K562 (cell line): Measurements from ENCODE around the gene WAS. TPM values are rescaled to one million over a fixed set of nuclear protein-coding genes. Genes with fewer than 3 reads are reported as not detected.

Source experiments
- ARID3A ChIP-seq: IDR thresholded peaks from 2 replicates; pipeline ENCODE4 v1.6.1; 2012; ENCODE audit warnings: low read depth, low read length, improper control_type of control experiment, borderline replicate concordance
- BMI1 ChIP-seq: fragments of 150-350 bp; IDR thresholded peaks from 2 replicates; pipeline ENCODE4 v1.6.1; 2014; ENCODE audit warnings: low read length
- DDX20 ChIP-seq: fragments of 450-650 bp; IDR thresholded peaks from 2 replicates; pipeline ENCODE4 v1.6.1; 2016; ENCODE audit warnings: missing genetic modification characterization, low read depth, mild to moderate bottlenecking, missing compliant biosample characterization, moderate library complexity
- GTF2E2 ChIP-seq: fragments of 200-800 bp; sonication (Bioruptor generic); IDR thresholded peaks from 2 replicates; pipeline ENCODE4 v1.6.1; 2016; ENCODE audit warnings: missing genetic modification characterization, missing compliant biosample characterization
- HMBOX1 ChIP-seq: sonication (generic); IDR thresholded peaks from 2 replicates; pipeline ENCODE4 v1.6.1; 2016
- HNRNPK ChIP-seq: fragments of 200-400 bp; formaldehyde crosslinking; IDR thresholded peaks from one replicate; pipeline ENCODE4 v1.6.1; 2018; ENCODE audit warnings: mild to moderate bottlenecking, low read depth, low read length; ENCODE audit not compliant: poor library complexity, severe bottlenecking
- HSF4 ChIP-seq: fragments of 250-450 bp; sonication (Bioruptor Pico); IDR thresholded peaks from 2 replicates; pipeline ENCODE4 v2.1.2; 2022; ENCODE audit warnings: mild to moderate bottlenecking, moderate library complexity, borderline replicate concordance
- ID3 ChIP-seq, 2 experiments: fragments of 250-450 bp in 1 of 2; fragments of 450-650 bp in 1 of 2; sonication (Bioruptor Pico) in 1 of 2; IDR thresholded peaks; 2 replicates each; pipeline versions ENCODE4 v1.6.1 to v1.8.0; 2016 to 2021; ENCODE audit warnings: mild to moderate bottlenecking in 2 of 2, moderate library complexity in 2 of 2, missing compliant biosample characterization in 1 of 2, missing genetic modification characterization in 1 of 2
- MECOM ChIP-seq: fragments of 250-450 bp; sonication (Bioruptor Pico); IDR thresholded peaks from 2 replicates; pipeline ENCODE4 v1.8.0; 2022; ENCODE audit warnings: inconsistent platforms
- NCOA4 ChIP-seq: fragments of 450-650 bp; IDR thresholded peaks from 2 replicates; pipeline ENCODE4 v1.6.1; 2018; ENCODE audit warnings: mild to moderate bottlenecking; ENCODE audit not compliant: partially characterized antibody
- NEUROD1 ChIP-seq: fragments of 150-350 bp; IDR thresholded peaks from 2 replicates; pipeline ENCODE4 v1.6.1; 2014; ENCODE audit warnings: borderline replicate concordance, low read length, low read depth; ENCODE audit not compliant: partially characterized antibody
- NFYB ChIP-seq: IDR thresholded peaks from 2 replicates; pipeline ENCODE4 v1.6.1; 2011; ENCODE audit warnings: mild to moderate bottlenecking, moderate library complexity; ENCODE audit not compliant: insufficient read length; ENCODE audit errors: extremely low read depth
- NR1H2 ChIP-seq: sonication (generic); formaldehyde crosslinking; IDR thresholded peaks from 2 replicates; pipeline ENCODE4 v1.4.0; 2020; ENCODE audit warnings: mild to moderate bottlenecking, missing genetic modification reagents
- POLR2B ChIP-seq: fragments of 450-650 bp; IDR thresholded peaks from 2 replicates; pipeline ENCODE4 v1.6.1; 2018; ENCODE audit warnings: low read depth; ENCODE audit not compliant: partially characterized antibody
- POLR3A ChIP-seq: IDR thresholded peaks from 2 replicates; pipeline ENCODE4 v1.6.1; 2011; ENCODE audit warnings: borderline replicate concordance, mild to moderate bottlenecking, moderate library complexity; ENCODE audit not compliant: insufficient read length, insufficient read depth; ENCODE audit errors: extremely low read depth
- RBM17 ChIP-seq: fragments of 200-400 bp; formaldehyde crosslinking; IDR thresholded peaks from 2 replicates; pipeline ENCODE4 v1.6.1; 2017; ENCODE audit warnings: low read depth, mild to moderate bottlenecking, low read length, borderline replicate concordance
- RHOXF2B ChIP-seq: fragments of 250-450 bp; sonication (Bioruptor Pico); conservative IDR thresholded peaks from 2 replicates; pipeline ENCODE4 v1.5.1; 2021
- SMARCC2 ChIP-seq: fragments of 450-650 bp; IDR thresholded peaks from 2 replicates; pipeline ENCODE4 v1.6.1; 2017; ENCODE audit warnings: antibody characterized with exemption, moderate library complexity, mild to moderate bottlenecking, low read depth
- TARDBP ChIP-seq: fragments of 450-650 bp; IDR thresholded peaks from 2 replicates; pipeline ENCODE4 v1.6.1; 2016
- USF1 ChIP-seq: sonication (generic); formaldehyde crosslinking; IDR thresholded peaks from 2 replicates; pipeline ENCODE4 v1.9.0; 2022; ENCODE audit warnings: mild to moderate bottlenecking, missing genetic modification reagents
- ZBTB8A ChIP-seq: fragments of 450-650 bp; IDR thresholded peaks from 2 replicates; pipeline ENCODE4 v1.6.1; 2018; ENCODE audit warnings: mild to moderate bottlenecking, moderate library complexity; ENCODE audit not compliant: partially characterized antibody
- ZFPM2 ChIP-seq: fragments of 250-450 bp; sonication (Bioruptor Pico); IDR thresholded peaks from 2 replicates; pipeline ENCODE4 v1.5.1; 2022; ENCODE audit warnings: mild to moderate bottlenecking
- ZNF121 ChIP-seq: sonication (generic); formaldehyde crosslinking; conservative IDR thresholded peaks from 2 replicates; pipeline ENCODE4 v1.8.0; 2022; ENCODE audit warnings: missing genetic modification reagents
- ZNF511 ChIP-seq: sonication (generic); formaldehyde crosslinking; IDR thresholded peaks from 2 replicates; pipeline ENCODE4 v1.8.0; 2022; ENCODE audit warnings: mild to moderate bottlenecking, missing genetic modification reagents
- polyA plus RNA-seq, 8 experiments: library from polyadenylated mRNA; depleted of rRNA in 4 of 8; stranded (reverse) in 5 of 8; unstranded in 3 of 8; fragments of >200 nt; fragmentation: Nextera tagmentation in 2 of 8; fragmentation: Illumina TruSeq in 1 of 8; extraction: Ambion mirVana in 2 of 8; extraction: Trizol in 1 of 8; gene quantifications; 2 replicates each; pipeline versions ENCODE4 v1.2.1 to v1.2.3, GENCODE V29; 2011 to 2014; ENCODE audit warnings: inconsistent platforms in 1 of 8, missing spikeins in 1 of 8
- total RNA-seq, 7 experiments: library from RNA; depleted of rRNA in 6 of 7; stranded (reverse); fragments of >200 nt in 6 of 7; fragmentation: Illumina TruSeq in 2 of 7; extraction: Trizol in 2 of 7; gene quantifications; 2 replicates each; pipeline versions ENCODE4 v1.2.1 to v1.2.3, GENCODE V29; 2011 to 2021; ENCODE audit warnings: low replicate concordance in 1 of 7

Gene WAS
- total and polyA plus RNA-seq, 9 of the 15 experiments (the other 6 are each of a cell fraction or from before 2014, with no cell fraction given): 0.11 to 16.1 (median 3.8) TPM

- no peak for TF ChIP-seq ZNF121
- no peak for TF ChIP-seq POLR3A
- TF ChIP-seq HNRNPK: no peak
- TF ChIP-seq HSF4: no peak
- TF ChIP-seq TARDBP: no peak
- TF ChIP-seq RBM17: no peak
- no peak for TF ChIP-seq SMARCC2
- no peak for TF ChIP-seq RHOXF2B
- TF ChIP-seq NEUROD1: peak; percentile 18
- TF ChIP-seq ZNF511: no peak
- no peak for TF ChIP-seq DDX20 (tag)
- peak; percentile 56 for TF ChIP-seq HMBOX1
- no peak for TF ChIP-seq MECOM
- no peak for TF ChIP-seq NCOA4
- TF ChIP-seq GTF2E2 (tag): no peak
- no peak for TF ChIP-seq ZBTB8A
- TF ChIP-seq NFYB: peak; percentile 98
- TF ChIP-seq USF1 (CRISPR knock-in tag): no peak
- TF ChIP-seq BMI1: no peak
- peak; percentile 66 for TF ChIP-seq POLR2B
- TF ChIP-seq ZFPM2 (CRISPR knock-in tag): no peak
- 0 out of 2 replicates have a peak, but pooled peaks have one; percentile 18 for TF ChIP-seq ARID3A
- no peak for TF ChIP-seq NR1H2 (CRISPR knock-in tag)
- TF ChIP-seq ID3 (CRISPR knock-in tag; IDR thresholded peaks at IDR 0.05): no peak
- TF ChIP-seq ID3 (tag; IDR thresholded peaks at IDR 0.05): 0 out of 2 replicates have a peak, but pooled peaks have one; percentile 44
Observed at GRCh38 chrX:48737213-48737938, 53.8 kb downstream of the WAS start (continued).
